H9 (cell line): Measurements from ENCODE around the gene ZNF644. TPM values are rescaled to one million over a fixed set of nuclear protein-coding genes. Genes with fewer than 3 reads are reported as not detected.

Experiments
- DNase-seq: peaks from one replicate; pipeline ENCODE4 v3.0.0-alpha.2; 2017
- H2AFZ ChIP-seq: one replicate; pipeline ENCODE4 v1.6.1; 2013; ENCODE audit warnings: mild to moderate bottlenecking, low read length, control low read depth, moderate library complexity
- H2AK5ac ChIP-seq: 2 replicates; pipeline ENCODE4 v1.6.1; 2013; ENCODE audit warnings: low read length, control low read depth, mixed read lengths; ENCODE audit not compliant: insufficient read length
- H2BK120ac ChIP-seq: one replicate; pipeline ENCODE4 v1.6.1; 2013; ENCODE audit warnings: low read depth, mild to moderate bottlenecking, low read length, control low read depth, inconsistent platforms; ENCODE audit not compliant: poor library complexity, severe bottlenecking
- H2BK12ac ChIP-seq: 2 replicates; pipeline ENCODE4 v1.6.1; 2013; ENCODE audit warnings: low read length, control low read depth, mixed read lengths, low read depth; ENCODE audit not compliant: insufficient read length
- H2BK15ac ChIP-seq: 2 replicates; pipeline ENCODE4 v1.6.1; 2013; ENCODE audit warnings: low read depth, low read length, control low read depth
- H2BK20ac ChIP-seq: one replicate; pipeline ENCODE4 v1.6.1; 2013; ENCODE audit warnings: low read depth, mild to moderate bottlenecking, low read length, control low read depth, inconsistent platforms; ENCODE audit not compliant: poor library complexity, severe bottlenecking
- H2BK5ac ChIP-seq: 2 replicates; pipeline ENCODE4 v1.6.1; 2013; ENCODE audit warnings: low read length, control low read depth, mixed read lengths; ENCODE audit not compliant: insufficient read length
- H3K14ac ChIP-seq: 2 replicates; pipeline ENCODE4 v1.6.1; 2013; ENCODE audit warnings: low read length, control low read depth; ENCODE audit not compliant: insufficient read depth
- H3K18ac ChIP-seq: 2 replicates; pipeline ENCODE4 v1.6.1; 2013; ENCODE audit warnings: low read depth, mild to moderate bottlenecking, mixed read lengths, low read length, control low read depth; ENCODE audit not compliant: insufficient read length
- H3K23ac ChIP-seq: 2 replicates; pipeline ENCODE4 v1.6.1; 2013; ENCODE audit warnings: low read length, control low read depth, mixed read lengths, low read depth; ENCODE audit not compliant: insufficient read length
- H3K23me2 ChIP-seq: 2 replicates; pipeline ENCODE4 v1.6.1; 2013; ENCODE audit warnings: low read depth, mild to moderate bottlenecking, mixed read lengths, low read length, control low read depth; ENCODE audit not compliant: insufficient read length, poor library complexity, severe bottlenecking
- H3K27ac ChIP-seq: 2 replicates; pipeline ENCODE4 v1.5.1; 2013; ENCODE audit warnings: low read length, control low read depth, mixed read lengths, low read depth; ENCODE audit not compliant: insufficient read length
- H3K27me3 ChIP-seq: 2 replicates; pipeline ENCODE4 v1.6.1; 2013; ENCODE audit warnings: low read length, control low read depth, inconsistent platforms; ENCODE audit not compliant: insufficient read depth
- H3K4ac ChIP-seq: 2 replicates; pipeline ENCODE4 v1.6.1; 2013; ENCODE audit warnings: low read depth, mild to moderate bottlenecking, control low read depth, inconsistent platforms, low read length, moderate library complexity
- H3K4me1 ChIP-seq: 2 replicates; pipeline ENCODE4 v1.6.1; 2013; ENCODE audit warnings: low read length, control low read depth, inconsistent platforms; ENCODE audit not compliant: insufficient read depth
- H3K4me2 ChIP-seq: 2 replicates; pipeline ENCODE4 v1.6.1; 2013; ENCODE audit warnings: low read length, control low read depth, mixed read lengths; ENCODE audit not compliant: insufficient read length, insufficient read depth
- H3K56ac ChIP-seq: 2 replicates; pipeline ENCODE4 v1.6.1; 2013; ENCODE audit warnings: low read depth, mild to moderate bottlenecking, mixed read lengths, low read length, control low read depth; ENCODE audit not compliant: insufficient read length
- H3K79me1 ChIP-seq: 2 replicates; pipeline ENCODE4 v1.6.1; 2013; ENCODE audit warnings: low read depth, mild to moderate bottlenecking, moderate library complexity, low read length, control low read depth, inconsistent platforms; ENCODE audit not compliant: insufficient read depth, poor library complexity, severe bottlenecking
- H3K79me2 ChIP-seq: 2 replicates; pipeline ENCODE4 v1.6.1; 2013; ENCODE audit warnings: low read length, control low read depth, inconsistent platforms; ENCODE audit not compliant: insufficient read depth
- H3K9ac ChIP-seq: 2 replicates; pipeline ENCODE4 v1.6.1; 2013; ENCODE audit warnings: low read length, control low read depth, mixed read lengths; ENCODE audit not compliant: insufficient read length; ENCODE audit errors: extremely low read depth
- H3K9me3 ChIP-seq: one replicate; pipeline ENCODE4 v1.6.1; 2013; ENCODE audit warnings: low read depth, low read length, inconsistent platforms; ENCODE audit not compliant: control insufficient read depth
- H3T11ph ChIP-seq: one replicate; pipeline ENCODE4 v1.6.1; 2013; ENCODE audit warnings: mild to moderate bottlenecking, low read length, control low read depth, inconsistent platforms
- H4K20me1 ChIP-seq: one replicate; pipeline ENCODE4 v1.6.1; 2013; ENCODE audit not compliant: control insufficient read depth, insufficient read length, insufficient read depth
- H4K5ac ChIP-seq: 2 replicates; pipeline ENCODE4 v1.6.1; 2013; ENCODE audit warnings: low read depth, mild to moderate bottlenecking, mixed read lengths, low read length, control low read depth; ENCODE audit not compliant: insufficient read length
- H4K8ac ChIP-seq: replicated peaks from 2 replicates; pipeline ENCODE4 v1.6.1; 2013; ENCODE audit warnings: low read length, control low read depth, mixed read lengths, low read depth; ENCODE audit not compliant: insufficient read length
- H4K91ac ChIP-seq: 2 replicates; pipeline ENCODE4 v1.6.1; 2013; ENCODE audit warnings: low read depth, mild to moderate bottlenecking, moderate library complexity, mixed read lengths, low read length, control low read depth; ENCODE audit not compliant: insufficient read length
- H3K27ac Mint-ChIP-seq, 3 experiments: 2 replicates in 2 of 3; 3 replicates in 1 of 3; pipeline ENCODE4 v1.8.0; 2020 to 2021; ENCODE audit warnings: mixed read lengths in 3 of 3, mild to moderate bottlenecking in 1 of 3, moderate library complexity in 1 of 3
- H3K27me3 Mint-ChIP-seq: 2 replicates; pipeline ENCODE4 v1.8.0; 2021; ENCODE audit warnings: low read depth, mild to moderate bottlenecking, moderate library complexity, mixed read lengths
- H3K36me3 Mint-ChIP-seq, 3 experiments: 2 replicates in 2 of 3; 3 replicates in 1 of 3; pipeline ENCODE4 v1.8.0; 2020 to 2021; ENCODE audit warnings: low read depth in 3 of 3, mixed read lengths in 3 of 3; ENCODE audit not compliant: insufficient read depth in 1 of 3
- H3K4me1 Mint-ChIP-seq, 2 experiments: 2 replicates each; pipeline ENCODE4 v1.8.0; 2020; ENCODE audit warnings: mixed read lengths in 2 of 2
- H3K4me3 Mint-ChIP-seq, 2 experiments: 2 replicates in 1 of 2; 3 replicates in 1 of 2; pipeline ENCODE4 v1.8.0; 2020 to 2021; ENCODE audit warnings: mild to moderate bottlenecking in 2 of 2, mixed read lengths in 2 of 2, moderate library complexity in 1 of 2
- H3K9me3 Mint-ChIP-seq, 2 experiments: 2 replicates in 1 of 2; 3 replicates in 1 of 2; pipeline ENCODE4 v1.8.0; 2020; ENCODE audit warnings: mild to moderate bottlenecking in 2 of 2, mixed read lengths in 2 of 2, moderate library complexity in 1 of 2
- WGBS: extraction: QIAGEN DNeasy Blood & Tissue Kit; methylation state at CpG from one replicate; pipeline ENCODE4 v1.1.7; 2013; ENCODE audit warnings: missing lambda C conversion rate, low lambda C conversion rate, mixed read lengths; ENCODE audit not compliant: insufficient read length; ENCODE audit errors: extremely low coverage; 5-methylcytosine and 5-hydroxymethylcytosine counted together
- total RNA-seq: library from RNA; stranded (reverse); gene quantifications from 2 replicates; pipeline ENCODE4 v1.2.1, GENCODE V29; 2021
- TF ChIP-seq, protein P1 (sequence below): fragments of 200-600 bp; sonication (generic); conservative IDR thresholded peaks from 3 replicates; pipeline ENCODE4 v1.8.0; 2021; ENCODE audit warnings: antibody characterized with exemption, mild to moderate bottlenecking

Gene ZNF644
- total RNA-seq, 1 experiment from 2014 or later, result 78.9 TPM

DNA sequence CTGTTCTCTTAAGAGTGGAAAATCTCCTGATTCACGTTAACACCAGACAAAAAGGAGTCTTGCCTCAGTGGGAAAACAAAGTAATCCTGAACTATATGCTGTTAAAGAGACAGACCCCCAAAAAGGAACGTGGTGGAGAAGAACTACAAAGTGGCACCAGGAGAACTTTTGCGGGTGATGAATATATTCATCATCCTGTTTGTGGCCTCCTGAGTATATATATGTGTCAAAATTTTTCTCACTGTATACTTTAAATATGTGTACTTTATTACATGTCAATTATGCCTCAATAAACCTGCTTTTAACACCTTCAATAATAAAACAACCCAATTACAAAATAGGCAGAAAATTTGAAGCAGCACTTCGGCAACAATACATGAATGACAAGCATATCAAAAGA is 31.1 kb downstream of the ZNF644 start:
- DNase-seq, result no peak
- H3K4me2 ChIP-seq, result no peak overlapping the region
- H4K91ac ChIP-seq, result no peak overlapping the region
- H3K23me2 ChIP-seq, result no peaks in the 10 kb centered on the region
- no peak overlapping the region for H4K5ac ChIP-seq
- H2BK20ac ChIP-seq, result no peak overlapping the region
- H3K4me1 ChIP-seq, result 0 out of 2 replicates have a peak, but pooled peaks cover 2% of the 10 kb centered on the region
- no peak overlapping the region for H2BK120ac ChIP-seq
- no peak overlapping the region for H3K4ac ChIP-seq
- H3K27me3 ChIP-seq, result no peaks in the 10 kb centered on the region
- H2BK5ac ChIP-seq, result no peak overlapping the region
- Mint-ChIP-seq H3K27me3 (no peaks in the 10 kb centered on the region), H3K36me3 (peaks cover 61 to 78% (median 76%) of the 10 kb centered on the region in 3 experiments), H3K27ac (no peak overlapping the region), H3K4me3 (no peak overlapping the region), H3K4me1 (peaks cover 41% of the 10 kb centered on the region in 2 experiments), H3K9me3 (peaks cover 38 to 45% of the 10 kb centered on the region in 2 experiments)
- peaks cover 56% of the 10 kb centered on the region; the same call in 1 of the 2 replicates for H3K79me2 ChIP-seq
- no CpG with 5 or more reads among the region's 4 CpGs for WGBS
- no peaks in the 10 kb centered on the region for H4K20me1 ChIP-seq
- H3T11ph ChIP-seq, result no peak overlapping the region
- peaks cover 8% of the 10 kb centered on the region for H3K9me3 ChIP-seq
- no peak overlapping the region for H3K27ac ChIP-seq
- no peak overlapping the region for H3K18ac ChIP-seq
- H2AFZ ChIP-seq, result no peak overlapping the region
- no peak overlapping the region for H2BK12ac ChIP-seq
- H3K9ac ChIP-seq, result no peak overlapping the region
- no peak overlapping the region for H3K56ac ChIP-seq
- H3K79me1 ChIP-seq, result peaks cover 10% of the 10 kb centered on the region
- H4K8ac ChIP-seq, result no peak overlapping the region
- no peak overlapping the region for H2AK5ac ChIP-seq
- H3K23ac ChIP-seq, result no peak overlapping the region
- no peak overlapping the region for H2BK15ac ChIP-seq
- no peak overlapping the region for H3K14ac ChIP-seq
- TF ChIP-seq, protein P1, sequence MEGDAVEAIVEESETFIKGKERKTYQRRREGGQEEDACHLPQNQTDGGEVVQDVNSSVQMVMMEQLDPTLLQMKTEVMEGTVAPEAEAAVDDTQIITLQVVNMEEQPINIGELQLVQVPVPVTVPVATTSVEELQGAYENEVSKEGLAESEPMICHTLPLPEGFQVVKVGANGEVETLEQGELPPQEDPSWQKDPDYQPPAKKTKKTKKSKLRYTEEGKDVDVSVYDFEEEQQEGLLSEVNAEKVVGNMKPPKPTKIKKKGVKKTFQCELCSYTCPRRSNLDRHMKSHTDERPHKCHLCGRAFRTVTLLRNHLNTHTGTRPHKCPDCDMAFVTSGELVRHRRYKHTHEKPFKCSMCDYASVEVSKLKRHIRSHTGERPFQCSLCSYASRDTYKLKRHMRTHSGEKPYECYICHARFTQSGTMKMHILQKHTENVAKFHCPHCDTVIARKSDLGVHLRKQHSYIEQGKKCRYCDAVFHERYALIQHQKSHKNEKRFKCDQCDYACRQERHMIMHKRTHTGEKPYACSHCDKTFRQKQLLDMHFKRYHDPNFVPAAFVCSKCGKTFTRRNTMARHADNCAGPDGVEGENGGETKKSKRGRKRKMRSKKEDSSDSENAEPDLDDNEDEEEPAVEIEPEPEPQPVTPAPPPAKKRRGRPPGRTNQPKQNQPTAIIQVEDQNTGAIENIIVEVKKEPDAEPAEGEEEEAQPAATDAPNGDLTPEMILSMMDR, result no peak
